ENCODE measurements around the gene ZDHHC3.

ZDHHC3 gene

DNA sequence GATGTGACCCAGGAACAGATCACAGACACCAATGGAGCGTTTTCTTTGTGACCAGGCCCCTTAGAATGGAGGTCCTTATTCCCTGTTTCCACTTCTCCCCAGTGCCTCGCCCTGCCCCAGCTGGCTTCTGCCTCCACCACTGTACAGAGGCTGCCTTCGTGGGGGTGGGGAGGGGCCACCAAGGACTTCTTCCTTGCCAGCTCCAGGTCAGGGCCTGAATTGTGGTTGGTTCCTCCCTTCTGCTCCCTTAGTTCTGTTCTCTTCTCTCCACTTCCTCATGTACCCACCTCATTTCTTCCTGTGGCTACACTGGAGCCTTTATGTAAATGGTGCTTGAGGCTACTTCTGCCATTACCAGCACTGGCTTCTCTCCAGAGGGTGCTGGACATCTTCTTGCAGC, 85.1 kb downstream of the ZDHHC3 start:
- no peak for DNase-seq

DNA sequence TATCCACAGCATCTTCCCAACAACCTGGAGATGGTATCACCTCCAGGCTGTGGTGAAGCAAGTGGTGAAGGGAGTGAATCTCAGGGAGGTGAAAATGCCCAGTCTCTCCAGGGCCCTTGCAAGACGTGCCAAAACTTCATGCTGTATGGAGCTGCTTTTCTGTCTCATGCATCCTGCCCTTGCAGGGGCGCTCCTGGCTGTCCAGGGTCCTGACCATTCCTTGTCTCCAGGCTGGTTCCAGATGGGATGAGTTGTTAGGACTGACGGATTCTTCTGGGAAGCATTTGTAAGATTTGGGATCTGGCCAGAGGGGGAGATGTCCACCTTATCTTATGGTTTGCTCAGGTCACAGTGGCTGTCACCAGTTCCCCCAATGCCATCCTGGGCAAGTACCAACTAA, 85.7 kb downstream of the ZDHHC3 start:
- DNase-seq = no peak

DNA sequence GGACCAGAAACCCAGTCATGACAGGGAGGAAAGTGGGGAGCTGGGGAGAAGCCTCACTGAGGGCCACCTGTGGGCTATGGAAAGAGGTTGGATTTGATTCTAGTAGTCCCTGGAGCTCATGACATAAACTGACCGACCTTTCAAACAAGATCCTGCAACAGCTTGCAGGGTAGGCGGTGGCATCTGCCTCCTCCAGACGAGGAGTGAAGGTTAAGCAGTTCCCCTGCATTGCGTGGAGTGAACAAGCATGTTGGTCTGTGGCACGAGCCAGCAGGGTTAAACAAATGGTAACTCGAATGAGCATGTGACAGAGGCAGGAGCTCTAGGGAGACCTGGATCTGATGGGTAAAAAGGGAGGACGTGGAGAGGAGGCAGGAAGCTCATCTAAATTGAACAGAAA, 88.9 kb downstream of the ZDHHC3 start:
- DNase-seq = no peak

DNA sequence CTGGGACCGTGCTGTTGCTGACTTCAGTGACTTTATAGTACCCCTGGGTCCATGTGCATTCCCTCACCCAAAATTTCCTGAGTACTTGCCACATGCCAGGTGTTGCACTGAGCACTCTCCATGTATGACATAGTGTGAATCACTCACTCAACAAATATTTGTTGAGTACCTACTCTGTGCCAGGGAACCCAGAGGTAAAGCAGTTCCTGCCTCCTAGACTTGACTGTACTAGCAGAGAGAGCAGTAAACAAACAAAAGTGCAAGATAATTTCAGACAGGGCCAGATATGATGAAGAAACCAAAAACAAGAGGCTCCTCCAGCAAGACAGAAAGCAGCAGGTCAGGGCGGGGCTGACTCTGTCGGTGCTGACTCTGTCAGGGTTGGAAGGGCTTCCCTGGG, 89.4 kb downstream of the ZDHHC3 start:
- DNase-seq = no peak

DNA sequence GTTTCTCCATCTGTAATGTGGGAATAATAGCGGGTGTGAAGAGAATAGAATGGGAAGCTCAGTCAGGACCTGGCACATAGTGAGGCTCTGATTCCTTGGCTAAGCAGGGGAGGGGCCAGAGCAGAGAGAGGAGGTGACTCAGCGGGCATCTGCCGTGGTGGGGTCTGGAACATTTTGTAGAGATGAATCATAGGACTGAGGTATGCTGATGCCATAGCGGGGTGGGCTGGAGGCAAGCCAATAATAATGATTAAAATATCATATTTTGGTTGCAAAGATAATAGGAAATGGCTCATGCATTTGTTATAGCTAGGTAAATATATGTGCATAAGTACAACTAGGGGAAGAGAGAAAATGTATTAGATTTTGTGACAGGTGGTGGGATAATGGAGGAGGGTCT, 90.4 kb downstream of the ZDHHC3 start:
- no peak for DNase-seq

DNA sequence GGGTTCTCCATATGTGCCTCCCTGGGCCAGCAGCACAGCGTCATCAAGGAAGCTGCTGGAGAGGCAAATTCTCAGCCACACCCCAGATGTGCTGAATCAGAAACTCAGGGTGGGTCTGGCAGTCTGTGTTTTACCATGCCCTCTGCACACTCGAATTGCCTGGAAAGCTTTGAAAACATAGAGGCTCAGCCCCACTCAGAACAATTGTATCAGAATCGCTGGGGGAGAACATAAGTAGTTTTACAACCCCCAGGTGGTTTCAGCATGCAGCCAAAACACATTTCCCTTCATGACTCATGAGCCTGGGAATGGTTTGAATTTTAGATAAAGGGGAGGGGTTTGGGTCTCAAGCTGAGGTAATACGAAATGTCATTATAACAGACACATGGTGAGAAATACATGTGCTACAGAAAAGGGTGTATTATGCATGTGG, 92.0 kb downstream of the ZDHHC3 start:
- no peak for DNase-seq

DNA sequence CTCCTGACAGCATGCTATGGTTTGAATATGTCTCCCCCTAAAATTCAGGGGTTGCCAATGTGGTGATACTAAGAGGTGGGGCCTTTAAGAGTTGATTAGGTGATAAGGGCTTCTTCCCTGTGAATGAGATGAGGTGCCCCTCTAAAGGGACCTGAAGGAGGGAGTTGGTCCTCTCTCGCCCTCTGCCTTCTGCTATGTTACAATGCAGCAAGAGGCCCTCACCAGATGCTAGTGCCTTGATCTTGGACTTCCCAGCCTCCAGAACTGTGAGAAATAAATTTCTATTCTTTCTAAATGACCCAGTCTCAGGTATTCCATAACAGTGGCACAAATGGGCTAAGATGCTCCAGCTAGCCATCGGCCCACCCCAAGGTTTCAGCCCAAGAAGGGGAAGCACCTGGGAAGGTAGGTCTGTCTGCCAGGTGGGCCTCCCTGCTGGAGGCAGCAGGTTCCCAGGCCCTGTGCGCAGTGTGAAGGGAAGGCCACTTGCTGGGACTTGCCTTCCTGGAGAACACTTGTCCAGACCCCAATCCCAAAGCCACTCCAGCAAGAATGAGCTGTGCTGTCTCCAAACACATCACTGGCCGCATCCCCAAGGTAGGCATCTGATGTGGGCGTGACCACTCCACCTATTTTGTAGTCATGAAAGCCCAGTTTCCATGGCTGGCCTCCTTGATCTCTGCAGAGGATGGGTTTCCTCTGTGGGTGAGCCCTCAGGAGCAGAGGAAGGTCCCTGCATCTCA, 92.6 kb downstream of the ZDHHC3 start:
- no peak for DNase-seq

DNA sequence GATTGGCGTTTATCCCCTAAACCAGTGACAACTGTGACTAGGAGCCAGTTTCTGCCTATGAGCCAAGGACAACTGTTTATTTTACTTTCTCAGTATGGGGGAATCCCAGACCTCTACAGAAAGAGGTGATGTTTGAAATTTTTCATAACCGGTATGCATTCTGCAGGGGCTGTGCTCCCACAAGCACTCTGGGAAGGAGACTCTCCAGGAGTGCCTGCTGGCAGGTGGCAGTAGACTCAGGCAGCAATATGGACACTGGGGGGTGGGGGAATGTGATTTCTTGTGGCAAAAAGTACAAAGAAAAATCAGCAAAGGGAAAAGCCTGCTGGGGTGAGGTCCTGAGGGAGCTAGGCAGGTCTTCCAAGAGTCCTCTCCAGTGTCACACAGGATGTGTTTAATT, 95.7 kb downstream of the ZDHHC3 start:
- no peak for DNase-seq

DNA sequence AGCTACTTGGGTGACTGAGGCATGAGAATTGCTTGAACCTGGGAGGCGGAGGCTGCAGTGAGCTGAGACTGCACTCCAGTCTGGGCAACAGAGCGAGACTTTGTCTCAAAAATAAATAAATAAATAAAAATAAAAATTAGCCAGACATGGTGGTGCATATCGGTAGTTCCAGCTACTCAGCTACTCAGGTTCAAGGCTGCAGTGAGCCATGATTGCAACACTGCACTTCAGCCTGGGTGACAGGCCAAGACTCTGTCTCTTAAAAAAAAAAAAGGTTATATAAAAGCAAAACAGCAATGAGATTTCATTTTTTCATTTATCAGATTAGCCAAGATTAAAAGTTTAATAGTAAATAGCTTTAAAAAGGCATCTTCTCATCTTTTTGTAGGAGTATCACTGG, 98.6 kb downstream of the ZDHHC3 start:
- DNase-seq = no peak

DNA sequence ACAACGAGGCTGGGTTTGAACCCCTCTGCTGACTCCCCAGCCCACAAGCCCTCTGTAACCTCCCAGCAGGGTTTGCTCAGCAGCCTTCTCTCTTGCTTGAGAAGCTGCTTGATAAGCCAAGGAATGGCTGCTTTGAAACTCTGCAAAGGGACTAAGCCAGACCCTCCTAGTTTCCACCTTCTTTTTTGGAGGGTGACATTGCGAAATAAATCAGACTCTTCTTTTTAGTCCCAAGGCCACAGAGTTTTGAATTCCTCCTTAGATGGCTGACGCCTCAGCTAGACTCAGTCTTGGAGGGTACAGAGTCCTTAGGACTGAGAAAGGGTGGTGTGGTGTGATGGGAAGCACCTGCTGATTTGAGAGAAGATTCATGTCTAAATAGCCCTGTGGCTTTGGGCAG, 100.4 kb downstream of the ZDHHC3 start:
- DNase-seq = no peak

Measured in inflammatory macrophage treated with lipopolysaccharide for 4 hours (primary cell).